WTC11 (cell line): ENCODE results near the gene FRMD4A. TPM values are rescaled to one million over a fixed set of nuclear protein-coding genes. Genes with fewer than 3 reads are reported as not detected.

Experiments used
- ATAC-seq: fragments of 200-7000 bp; cut with Tn5 transposase; 2 replicates; pipeline ENCODE4 v1.10.0; 2021; ENCODE audit warnings: mild to moderate bottlenecking, moderate library complexity
- CTCF ChIA-PET: fragments of 300-600 bp; sonication (Branson Sonifier 250); formaldehyde crosslinking; loops from one replicate; lab custom pipeline; 2021; ENCODE audit warnings: antibody characterized with exemption; lab: Charles Lee
- POLR2A ChIA-PET: fragments of 350-600 bp; sonication (Branson Sonifier 250); formaldehyde crosslinking; loops from one replicate; lab custom pipeline; 2021; ENCODE audit warnings: antibody characterized with exemption; lab: Charles Lee
- DNase-seq: peaks from one replicate; pipeline ENCODE4 v3.0.0; 2021; ENCODE audit warnings: low spot score
- H3K27ac Mint-ChIP-seq: 2 replicates; pipeline ENCODE4 v1.8.0; 2021; ENCODE audit warnings: mixed read lengths
- H3K27me3 Mint-ChIP-seq: 2 replicates; pipeline ENCODE4 v1.8.0; 2021; ENCODE audit warnings: low read depth, mild to moderate bottlenecking, moderate library complexity, mixed read lengths
- H3K36me3 Mint-ChIP-seq: 2 replicates; pipeline ENCODE4 v1.8.0; 2021; ENCODE audit warnings: mixed read lengths
- H3K4me1 Mint-ChIP-seq: 2 replicates; pipeline ENCODE4 v1.8.0; 2022; ENCODE audit warnings: mixed read lengths
- H3K4me3 Mint-ChIP-seq: 2 replicates; pipeline ENCODE4 v1.8.0; 2021; ENCODE audit warnings: mild to moderate bottlenecking, moderate library complexity, mixed read lengths
- H3K9me3 Mint-ChIP-seq: 2 replicates; pipeline ENCODE4 v1.8.0; 2021; ENCODE audit warnings: mixed read lengths
- AFF4 ChIP-seq: sonication (generic); formaldehyde crosslinking; IDR thresholded peaks from 2 replicates; pipeline ENCODE4 v1.8.1; 2023; ENCODE audit warnings: mild to moderate bottlenecking, missing genetic modification reagents, borderline replicate concordance
- ARID4B ChIP-seq: sonication (generic); formaldehyde crosslinking; IDR thresholded peaks from 2 replicates; pipeline ENCODE4 v1.8.0; 2023; ENCODE audit warnings: missing genetic modification reagents, mild to moderate bottlenecking, borderline replicate concordance
- FOXP4 ChIP-seq: sonication (generic); formaldehyde crosslinking; IDR thresholded peaks from 2 replicates; pipeline ENCODE4 v1.8.0; 2022; ENCODE audit warnings: mild to moderate bottlenecking, missing genetic modification reagents
- MYBL2 ChIP-seq: sonication (generic); formaldehyde crosslinking; IDR thresholded peaks from 2 replicates; pipeline ENCODE4 v1.8.1; 2023; ENCODE audit warnings: mild to moderate bottlenecking, moderate library complexity, missing genetic modification reagents
- RELA ChIP-seq: sonication (generic); formaldehyde crosslinking; IDR thresholded peaks from 2 replicates; pipeline ENCODE4 v1.8.1; 2022; ENCODE audit warnings: missing genetic modification reagents, mild to moderate bottlenecking, borderline replicate concordance
- RORB ChIP-seq: fragments of 250-450 bp; sonication (Bioruptor Pico); IDR thresholded peaks from 2 replicates; pipeline ENCODE4 v1.9.0; 2021; ENCODE audit warnings: mild to moderate bottlenecking
- SMAD3 ChIP-seq: sonication (generic); formaldehyde crosslinking; IDR thresholded peaks from 2 replicates; pipeline ENCODE4 v1.8.0; 2022; ENCODE audit warnings: missing genetic modification reagents, mild to moderate bottlenecking, borderline replicate concordance
- SOX15 ChIP-seq: fragments of 250-450 bp; sonication (Bioruptor Pico); IDR thresholded peaks from 2 replicates; pipeline ENCODE4 v1.9.0; 2021; ENCODE audit warnings: mild to moderate bottlenecking
- STAT6 ChIP-seq: sonication (generic); formaldehyde crosslinking; conservative IDR thresholded peaks from 2 replicates; pipeline ENCODE4 v1.8.1; 2023; ENCODE audit warnings: mild to moderate bottlenecking, low read depth, missing genetic modification reagents, moderate library complexity
- ZNF281 ChIP-seq: sonication (generic); formaldehyde crosslinking; IDR thresholded peaks from 2 replicates; pipeline ENCODE4 v1.8.0; 2023; ENCODE audit warnings: mild to moderate bottlenecking, missing genetic modification reagents
- ZNF416 ChIP-seq: fragments of 250-450 bp; sonication (Bioruptor Pico); IDR thresholded peaks from 2 replicates; pipeline ENCODE4 v1.9.0; 2021; ENCODE audit warnings: mild to moderate bottlenecking, inconsistent platforms
- ZNF512 ChIP-seq: sonication (generic); formaldehyde crosslinking; IDR thresholded peaks from 2 replicates; pipeline ENCODE4 v1.8.1; 2022; ENCODE audit warnings: missing genetic modification reagents, borderline replicate concordance
- total RNA-seq: library from RNA; stranded (reverse); gene quantifications from 3 replicates; pipeline ENCODE4 v1.2.3, GENCODE V29; 2021

The FRMD4A gene
- total RNA-seq, 1 experiment from 2014 or later = 35.5 TPM

- no peak for TF ChIP-seq AFF4
These were observed 610.0 kb downstream of the FRMD4A start (continued) for GRCh38 chr10:13720699-13721098.

- Mint-ChIP-seq H3K4me3 (no peak overlapping the region), H3K4me1 (peaks cover 10% of the 10 kb centered on the region), H3K27me3 (no peaks in the 10 kb centered on the region), H3K36me3 (no peaks in the 10 kb centered on the region), H3K9me3 (peaks cover 8% of the 10 kb centered on the region), H3K27ac (no peak overlapping the region)
- DNase-seq = no peak
- ChIA-PET CTCF (interaction anchor here (2.9 kb wide), 1 partner anchor 12 kb away, joined by 16 read pairs; no protein-coding TSS in a partner anchor), POLR2A (no interaction called here)
- TF ChIP-seq SMAD3 (CRISPR knock-in tag) (no peak), ZNF416 (CRISPR knock-in tag) (no peak), FOXP4 (CRISPR knock-in tag) (no peak), ZNF512 (CRISPR knock-in tag) (no peak), MYBL2 (no peak), STAT6 (CRISPR knock-in tag) (no peak), ARID4B (CRISPR knock-in tag) (no peak), RORB (CRISPR knock-in tag) (no peak), SOX15 (no peak), RELA (CRISPR knock-in tag) (no peak), ZNF281 (CRISPR knock-in tag) (no peak)
- no peak for ATAC-seq
These were observed 611.3 kb downstream of the FRMD4A start for GRCh38 chr10:13719425-13719824.
